Trophoblast cell (in vitro differentiated cells and primary cell): Measurements from ENCODE around the gene NFIX.

Experiments used
- DNase-seq, 2 donors: peaks; one replicate each; pipeline ENCODE4 v3.0.0-alpha.2; 2016
- H2AFZ ChIP-seq: 2 replicates; pipeline ENCODE4 v1.6.1; 2013; ENCODE audit warnings: low read length, moderate library complexity, mild to moderate bottlenecking; ENCODE audit not compliant: insufficient read depth, poor library complexity
- H2AK5ac ChIP-seq: 2 replicates; pipeline ENCODE4 v1.6.1; 2013; ENCODE audit warnings: mild to moderate bottlenecking, low read length
- H2BK120ac ChIP-seq: 2 replicates; pipeline ENCODE4 v1.6.1; 2013; ENCODE audit warnings: low read length, mild to moderate bottlenecking, moderate library complexity; ENCODE audit not compliant: insufficient read depth, poor library complexity
- H2BK12ac ChIP-seq: 2 replicates; pipeline ENCODE4 v1.6.1; 2013; ENCODE audit warnings: mild to moderate bottlenecking, low read length, moderate library complexity
- H2BK5ac ChIP-seq: 2 replicates; pipeline ENCODE4 v1.6.1; 2013; ENCODE audit warnings: low read length, low read depth, moderate library complexity, mild to moderate bottlenecking; ENCODE audit not compliant: poor library complexity
- H3K14ac ChIP-seq: 2 replicates; pipeline ENCODE4 v1.6.1; 2013; ENCODE audit warnings: mild to moderate bottlenecking, low read length
- H3K18ac ChIP-seq: 2 replicates; pipeline ENCODE4 v1.6.1; 2013; ENCODE audit warnings: mild to moderate bottlenecking, low read length
- H3K23ac ChIP-seq: 2 replicates; pipeline ENCODE4 v1.6.1; 2013; ENCODE audit warnings: low read length
- H3K27ac ChIP-seq: 2 replicates; pipeline ENCODE4 v1.5.1; 2013; ENCODE audit warnings: low read depth, mild to moderate bottlenecking, inconsistent platforms, low read length, moderate library complexity
- H3K27me3 ChIP-seq: 2 replicates; pipeline ENCODE4 v1.6.1; 2013; ENCODE audit warnings: inconsistent platforms, mild to moderate bottlenecking, low read length, moderate library complexity; ENCODE audit not compliant: insufficient read depth
- H3K36me3 ChIP-seq, 2 experiments: 1 replicate in 1 of 2; 2 replicates in 1 of 2; pipeline ENCODE4 v1.6.1; 2013; ENCODE audit warnings: low read length in 2 of 2, mild to moderate bottlenecking in 2 of 2, moderate library complexity in 1 of 2; ENCODE audit not compliant: insufficient read depth in 2 of 2, control insufficient read depth in 1 of 2
- H3K4ac ChIP-seq: 2 replicates; pipeline ENCODE4 v1.6.1; 2013; ENCODE audit warnings: low read depth, mild to moderate bottlenecking, low read length, moderate library complexity
- H3K4me1 ChIP-seq, 2 experiments: 1 replicate in 1 of 2; 2 replicates in 1 of 2; pipeline ENCODE4 v1.6.1; 2013; ENCODE audit warnings: low read length in 2 of 2, mild to moderate bottlenecking in 2 of 2, moderate library complexity in 1 of 2; ENCODE audit not compliant: insufficient read depth in 2 of 2, control insufficient read depth in 1 of 2
- H3K4me2 ChIP-seq: 2 replicates; pipeline ENCODE4 v1.6.1; 2013; ENCODE audit warnings: inconsistent platforms, mild to moderate bottlenecking, low read length, moderate library complexity
- H3K4me3 ChIP-seq: 2 replicates; pipeline ENCODE4 v1.5.1; 2013; ENCODE audit warnings: mild to moderate bottlenecking, low read depth, low read length, inconsistent platforms
- H3K79me1 ChIP-seq: one replicate; pipeline ENCODE4 v1.6.1; 2013; ENCODE audit warnings: low read length
- H3K79me2 ChIP-seq: 2 replicates; pipeline ENCODE4 v1.6.1; 2013; ENCODE audit warnings: low read length, mild to moderate bottlenecking; ENCODE audit not compliant: control insufficient read depth, insufficient read depth, poor library complexity
- H3K9ac ChIP-seq: 2 replicates; pipeline ENCODE4 v1.6.1; 2013; ENCODE audit warnings: mild to moderate bottlenecking, low read length
- H3K9me3 ChIP-seq: 2 replicates; pipeline ENCODE4 v1.6.1; 2013; ENCODE audit warnings: low read depth, mild to moderate bottlenecking, control low read depth, inconsistent platforms, low read length; ENCODE audit not compliant: insufficient read depth
- H4K12ac ChIP-seq: 2 replicates; pipeline ENCODE4 v1.6.1; 2013; ENCODE audit warnings: low read depth, mild to moderate bottlenecking, low read length, moderate library complexity
- H4K8ac ChIP-seq: 2 replicates; pipeline ENCODE4 v1.6.1; 2013; ENCODE audit warnings: low read depth, mild to moderate bottlenecking, low read length, moderate library complexity
- H4K91ac ChIP-seq: one replicate; pipeline ENCODE4 v1.6.1; 2013; ENCODE audit warnings: low read depth, mild to moderate bottlenecking, low read length, moderate library complexity
- WGBS: extraction: QIAGEN DNeasy Blood & Tissue Kit; methylation state at CpG from one replicate; pipeline ENCODE4 v1.1.7; 2013; ENCODE audit warnings: missing lambda C conversion rate; ENCODE audit not compliant: insufficient read length, insufficient coverage; ENCODE audit errors: extremely low coverage; 5-methylcytosine and 5-hydroxymethylcytosine counted together

Gene NFIX

GRCh38 chr19:12996406-12997094, 1.3 kb downstream of the NFIX start:
- Histone ChIP-seq H2BK5ac (no peak overlapping the region), H3K4me2 (no peak overlapping the region), H3K4ac (no peak overlapping the region), H3K27me3 (peaks cover 50% of the 10 kb centered on the region), H2AFZ (no peak overlapping the region), H4K12ac (no peak overlapping the region), H3K79me2 (no peaks in the 10 kb centered on the region), H3K36me3 (no peaks in the 10 kb centered on the region), H3K4me1 (peaks cover 0 to 6% of the 10 kb centered on the region in 2 experiments), H4K8ac (no peak overlapping the region), H3K79me1 (no peaks in the 10 kb centered on the region), H3K9me3 (peaks cover 31% of the 10 kb centered on the region), H4K91ac (no peak overlapping the region), H3K27ac (no peak overlapping the region), H2AK5ac (no peak overlapping the region), H3K23ac (no peak overlapping the region), H2BK120ac (no peak overlapping the region), H3K9ac (no peak overlapping the region), H3K4me3 (no peak overlapping the region), H3K14ac (no peak overlapping the region), H2BK12ac (no peak overlapping the region), H3K18ac (no peak overlapping the region)
- no CpG with 5 or more reads among the region's 52 CpGs for WGBS
- peak in 1 of 2 donors; percentile 10 for DNase-seq

- no peak for DNase-seq
- Histone ChIP-seq H3K9me3 (peaks cover 32% of the 10 kb centered on the region), H3K4me2 (no peak overlapping the region), H3K79me2 (no peaks in the 10 kb centered on the region), H2AFZ (no peak overlapping the region), H3K23ac (no peak overlapping the region), H2BK12ac (no peak overlapping the region), H4K12ac (no peak overlapping the region), H4K91ac (no peak overlapping the region), H3K79me1 (no peaks in the 10 kb centered on the region), H3K27ac (no peak overlapping the region), H3K18ac (no peak overlapping the region), H3K36me3 (no peaks in the 10 kb centered on the region), H3K14ac (no peak overlapping the region), H3K4me3 (no peak overlapping the region), H2BK5ac (no peak overlapping the region), H2BK120ac (no peak overlapping the region), H3K9ac (no peak overlapping the region), H3K4ac (no peak overlapping the region), H4K8ac (no peak overlapping the region), H2AK5ac (no peak overlapping the region), H3K27me3 (peaks cover 49% of the 10 kb centered on the region), H3K4me1 (peaks cover 0 to 6% of the 10 kb centered on the region in 2 experiments)
- no CpG with 5 or more reads among the region's 25 CpGs for WGBS
These were observed 2.1 kb downstream of the NFIX start for GRCh38 chr19:12997179-12997966.

- no peak for DNase-seq
- WGBS, result no CpG with 5 or more reads among the region's 32 CpGs
- Histone ChIP-seq H2BK5ac (no peak overlapping the region), H3K23ac (no peak overlapping the region), H3K4me3 (no peak overlapping the region), H3K27me3 (peaks cover 49% of the 10 kb centered on the region), H3K9ac (no peak overlapping the region), H3K4me2 (no peak overlapping the region), H3K14ac (no peak overlapping the region), H3K79me2 (no peaks in the 10 kb centered on the region), H3K27ac (no peak overlapping the region), H3K4me1 (peaks cover 0 to 6% of the 10 kb centered on the region in 2 experiments), H3K4ac (no peak overlapping the region), H4K8ac (no peak overlapping the region), H4K91ac (no peak overlapping the region), H2AFZ (no peak overlapping the region), H3K18ac (no peak overlapping the region), H3K9me3 (peaks cover 33% of the 10 kb centered on the region), H2BK120ac (no peak overlapping the region), H3K79me1 (no peaks in the 10 kb centered on the region), H2AK5ac (no peak overlapping the region), H3K36me3 (no peaks in the 10 kb centered on the region), H4K12ac (no peak overlapping the region), H2BK12ac (no peak overlapping the region)
These were observed 3.0 kb downstream of the NFIX start for GRCh38 chr19:12997967-12998940.

GRCh38 chr19:13001166-13001501, 5.9 kb downstream of the NFIX start:
- Histone ChIP-seq H4K12ac (no peak overlapping the region), H2BK12ac (no peak overlapping the region), H2AFZ (no peak overlapping the region), H3K4me2 (no peak overlapping the region), H3K27me3 (peaks cover 43% of the 10 kb centered on the region), H3K79me2 (no peaks in the 10 kb centered on the region), H3K18ac (no peak overlapping the region), H4K8ac (no peak overlapping the region), H3K79me1 (no peaks in the 10 kb centered on the region), H2BK5ac (no peak overlapping the region), H3K36me3 (no peaks in the 10 kb centered on the region), H3K14ac (no peak overlapping the region), H3K4ac (no peak overlapping the region), H2AK5ac (no peak overlapping the region), H2BK120ac (no peak overlapping the region), H3K9ac (no peak overlapping the region), H4K91ac (no peak overlapping the region), H3K27ac (no peak overlapping the region), H3K4me1 (no peaks in the 10 kb centered on the region), H3K23ac (no peak overlapping the region), H3K4me3 (no peak overlapping the region), H3K9me3 (peaks cover 25% of the 10 kb centered on the region)
- DNase-seq, result no peak
- WGBS, result no CpG with 5 or more reads among the region's 19 CpGs
